Small intestine (tissue), 7 donors: ENCODE results near the gene DNAJB11. TPM values are rescaled to one million over a fixed set of nuclear protein-coding genes. Genes with fewer than 3 reads are reported as not detected.

ENCODE experiments used
- DNase-seq, 2 donors: peaks; one replicate each; pipeline versions ENCODE4 v3.0.0 to v3.0.0-alpha.2; 2013
- FAIRE-seq: peaks from 2 replicates; lab custom pipeline; 2012; peaks lifted over from hg19 to GRCh38; lab: Jason Lieb, UNC
- H3K27ac ChIP-seq, 3 donors: one replicate each; pipeline ENCODE4 v1.5.1; 2013; ENCODE audit warnings: low read length in 2 of 3, mild to moderate bottlenecking in 2 of 3, control low read depth in 1 of 3, inconsistent platforms in 1 of 3, low read depth in 1 of 3, moderate library complexity in 1 of 3
- H3K27me3 ChIP-seq, 3 donors: one replicate each; pipeline ENCODE4 v1.6.1; 2013; ENCODE audit warnings: low read length in 3 of 3, inconsistent platforms in 1 of 3; ENCODE audit not compliant: control insufficient read depth in 3 of 3, insufficient read depth in 3 of 3
- H3K36me3 ChIP-seq, 3 donors: one replicate each; pipeline ENCODE4 v1.6.1; 2013; ENCODE audit warnings: low read length in 3 of 3, inconsistent platforms in 1 of 3, low read depth in 1 of 3, mild to moderate bottlenecking in 1 of 3, moderate library complexity in 1 of 3; ENCODE audit not compliant: control insufficient read depth in 3 of 3, insufficient read depth in 2 of 3
- H3K4me1 ChIP-seq, 3 donors: one replicate each; pipeline ENCODE4 v1.6.1; 2013; ENCODE audit warnings: low read length in 2 of 3, inconsistent platforms in 1 of 3, low read depth in 1 of 3, mild to moderate bottlenecking in 1 of 3, moderate library complexity in 1 of 3; ENCODE audit not compliant: control insufficient read depth in 3 of 3, insufficient read depth in 2 of 3
- H3K4me3 ChIP-seq, 3 donors: one replicate each; pipeline ENCODE4 v1.5.1; 2013; ENCODE audit warnings: low read length in 3 of 3, control low read depth in 1 of 3, inconsistent platforms in 1 of 3, low read depth in 1 of 3, mild to moderate bottlenecking in 1 of 3, moderate library complexity in 1 of 3
- H3K9me3 ChIP-seq, 2 donors: one replicate each; pipeline ENCODE4 v1.6.1; 2013; ENCODE audit warnings: low read depth in 1 of 2, low read length in 1 of 2; ENCODE audit not compliant: control insufficient read depth in 2 of 2, insufficient read depth in 1 of 2
- WGBS, 3 donors: extraction: QIAGEN DNeasy Blood & Tissue Kit; methylation state at CpG; one replicate each; pipeline ENCODE4 v1.1.7; 2013; 5-methylcytosine and 5-hydroxymethylcytosine counted together
- polyA plus RNA-seq, 4 donors: library from polyadenylated mRNA; stranded (reverse) in 3 of 4; unstranded in 1 of 4; fragments of 200-250 nt in 3 of 4; fragments of 120-200 nt in 1 of 4; gene quantifications; one replicate each; pipeline versions ENCODE4 v1.2.1 to v1.2.3, GENCODE V29; 2013
- donor health status: healthy with polysubstance abuse.
- donor health status: control.
- donor health status: control.
- donor health status: Bipolar disorder and iron deficiency.
- donor health status: healthy.

The DNAJB11 gene
- polyA plus RNA-seq, 4 donors: 36.7 to 86.6 (median 52.7) TPM

- FAIRE-seq (no peak), DNase-seq (no peak)
- no peak overlapping the region for H3K27ac ChIP-seq
- H3K4me3 ChIP-seq: no peak overlapping the region
- no peaks in the 10 kb centered on the region for H3K27me3 ChIP-seq
- 11 to 29% (median 12%) methylated on average over 2 of the region's 2 CpGs for WGBS, 3 donors
- H3K4me1 ChIP-seq: no peaks in the 10 kb centered on the region
- no peaks in the 10 kb centered on the region for H3K36me3 ChIP-seq
- no peaks in the 10 kb centered on the region for H3K9me3 ChIP-seq
These were observed 29.7 kb upstream of the DNAJB11 start for GRCh38 chr3:186540835-186541226.

- FAIRE-seq: no peak
- no peaks in the 10 kb centered on the region for H3K9me3 ChIP-seq
- no peak for DNase-seq
- H3K27me3 ChIP-seq: no peaks in the 10 kb centered on the region
- 91 to 96% (median 92%) methylated on average over 2 of the region's 2 CpGs for WGBS, 3 donors
- peaks cover 0 to 12% (median 0%) of the 10 kb centered on the region in 3 donors for H3K36me3 ChIP-seq
- no peak within 1 kb of the TSS for H3K27ac ChIP-seq
- no peaks in the 10 kb centered on the region for H3K4me1 ChIP-seq
- H3K4me3 ChIP-seq: no peak within 1 kb of the TSS
These were observed 26.2 kb upstream of the DNAJB11 start, which contains the start of gene CRYGS for GRCh38 chr3:186544281-186544680. TSS of gene CRYGS (minus strand) at chr3:186544380. CDS start at chr3:186544326, 54 bp downstream.

DNA sequence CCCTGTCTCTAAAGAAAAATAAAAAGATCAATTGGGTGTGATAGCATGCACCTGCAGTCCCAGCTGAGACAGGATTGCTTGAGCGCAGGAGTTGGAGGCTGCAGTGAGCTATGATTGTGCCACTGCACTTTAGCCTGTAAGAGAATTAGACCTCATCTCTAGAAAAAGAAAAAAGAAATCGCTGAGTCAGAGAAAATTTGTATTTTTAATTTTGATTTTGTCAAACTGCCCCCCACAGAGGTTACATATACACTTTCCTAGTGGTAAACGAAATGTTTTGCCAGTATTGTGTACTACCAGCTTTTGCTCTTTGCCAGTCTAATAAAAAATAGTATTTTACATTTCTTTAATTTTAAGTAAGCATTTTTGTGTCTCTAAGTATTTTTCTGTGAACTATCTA lies 21.0 kb upstream of the DNAJB11 start:
- Histone ChIP-seq H3K27me3 (no peaks in the 10 kb centered on the region), H3K9me3 (no peaks in the 10 kb centered on the region), H3K27ac (no peak overlapping the region), H3K4me1 (no peaks in the 10 kb centered on the region), H3K36me3 (peaks cover 7 to 30% (median 8%) of the 10 kb centered on the region in 3 donors), H3K4me3 (no peak overlapping the region)
- no peak for DNase-seq
- no peak for FAIRE-seq
- 96 to 99% (median 98%) methylated on average over 3 of the region's 3 CpGs for WGBS, 3 donors

- Histone ChIP-seq H3K27ac (no peak overlapping the region), H3K4me3 (no peak overlapping the region), H3K9me3 (no peaks in the 10 kb centered on the region), H3K27me3 (no peaks in the 10 kb centered on the region), H3K4me1 (no peaks in the 10 kb centered on the region), H3K36me3 (peaks cover 11 to 38% (median 13%) of the 10 kb centered on the region in 3 donors)
- no peak for FAIRE-seq
- WGBS, 3 donors: 92 to 95% (median 95%) methylated on average over 6 of the region's 6 CpGs
- peak in 1 of 2 donors; percentile 9 for DNase-seq
These were observed 19.1 kb upstream of the DNAJB11 start for GRCh38 chr3:186551387-186551786.

DNA sequence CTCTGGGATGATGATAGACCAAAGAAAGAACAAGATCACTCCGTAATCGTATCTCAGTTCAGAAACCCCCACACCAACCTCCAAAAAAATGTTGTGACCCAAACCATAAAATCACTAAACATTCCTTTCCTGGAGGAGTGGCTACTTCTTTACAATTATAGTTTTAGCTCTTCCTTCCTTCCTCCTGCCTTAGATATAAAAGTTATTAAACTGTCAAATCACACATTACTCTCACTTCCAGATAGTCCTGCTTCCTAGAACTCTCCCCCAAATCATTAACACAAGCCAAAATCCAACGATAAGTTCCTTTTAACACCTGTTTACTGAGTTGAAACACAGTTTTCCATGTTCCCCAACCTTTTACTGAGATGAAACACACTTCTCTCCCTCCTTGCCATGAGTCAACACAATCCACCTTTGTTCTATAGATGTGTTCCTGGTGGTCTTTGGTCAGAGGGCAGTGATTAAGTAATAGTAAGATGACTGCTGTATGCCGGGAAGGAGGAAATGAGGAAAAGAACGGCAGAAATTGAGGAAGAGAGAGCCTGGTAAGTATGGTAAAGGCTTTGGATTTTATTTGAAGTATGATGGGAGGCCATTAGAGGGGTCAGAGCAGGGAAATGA lies 18.0 kb upstream of the DNAJB11 start:
- WGBS, 3 donors: 50 to 66% (median 63%) methylated on average over 5 of the region's 5 CpGs
- no peak overlapping the region for H3K27ac ChIP-seq
- no peaks in the 10 kb centered on the region for H3K4me1 ChIP-seq
- H3K9me3 ChIP-seq: no peaks in the 10 kb centered on the region
- FAIRE-seq (no peak), DNase-seq (peak; percentile 12 to 36)
- H3K36me3 ChIP-seq: peaks cover 11 to 34% (median 13%) of the 10 kb centered on the region in 3 donors
- no peaks in the 10 kb centered on the region for H3K27me3 ChIP-seq
- no peak overlapping the region for H3K4me3 ChIP-seq

GRCh38 chr3:186564586-186564985 lies 5.9 kb upstream of the DNAJB11 start:
- peaks cover 0 to 5% (median 0%) of the 10 kb centered on the region in 3 donors for H3K36me3 ChIP-seq
- H3K4me1 ChIP-seq: peaks cover 0 to 10% (median 0%) of the 10 kb centered on the region in 3 donors
- H3K27ac ChIP-seq: no peak overlapping the region
- DNase-seq: no peak
- no peaks in the 10 kb centered on the region for H3K9me3 ChIP-seq
- H3K27me3 ChIP-seq: no peaks in the 10 kb centered on the region
- no peak overlapping the region for H3K4me3 ChIP-seq
- FAIRE-seq: no peak

GRCh38 chr3:186566772-186567071 lies 3.8 kb upstream of the DNAJB11 start:
- 0% methylated on average over 14 of the region's 14 CpGs for WGBS, 3 donors
- H3K9me3 ChIP-seq: no peaks in the 10 kb centered on the region
- no peaks in the 10 kb centered on the region for H3K27me3 ChIP-seq
- DNase-seq: no peak
- peak overlapping the region; percentile 70 to 75 (median 71) for H3K4me3 ChIP-seq
- H3K36me3 ChIP-seq: peaks cover 0 to 5% (median 0%) of the 10 kb centered on the region in 3 donors
- H3K4me1 ChIP-seq: peaks cover 0 to 10% (median 0%) of the 10 kb centered on the region in 3 donors
- H3K27ac ChIP-seq: peak overlapping the region; percentile 89 to 99 (median 91)
- no peak for FAIRE-seq

- Histone ChIP-seq H3K27ac (peak within 1 kb of the TSS; percentile 90 to 99 (median 91)), H3K4me1 (peaks cover 0 to 13% (median 0%) of the 10 kb centered on the region in 3 donors), H3K27me3 (no peaks in the 10 kb centered on the region), H3K9me3 (no peaks in the 10 kb centered on the region), H3K36me3 (peaks cover 0 to 9% (median 4%) of the 10 kb centered on the region in 3 donors), H3K4me3 (peak within 1 kb of the TSS; percentile 70 to 75 (median 71))
- FAIRE-seq: no peak
- WGBS, 3 donors: 0 to 1% (median 1%) methylated on average over 48 to 66 of the region's 66 CpGs
- DNase-seq: peak; percentile 94 to 99
These were observed 3.2 kb upstream of the DNAJB11 start, which contains the start of gene TBCCD1 for GRCh38 chr3:186567072-186567921. TSS of gene TBCCD1 (minus strand) at chr3:186567339. CDS start at chr3:186564329, 3,010 bp downstream.
